ACC112 (cell line): ENCODE data around the gene FAM118A.
"Not testable (repeated sequence)": the region's sequence is repeated elsewhere in the genome, so short reads cannot be mapped to it uniquely, and the experiment has no call there.

Experiments
- H2AFZ ChIP-seq: fragments of 200-600 bp; sonication (generic); one replicate; pipeline ENCODE4 v1.6.0; 2017; ENCODE audit warnings: antibody characterized with exemption, low read length; ENCODE audit not compliant: unreplicated experiment
- H3K27ac ChIP-seq: fragments of 200-600 bp; sonication (generic); 2 replicates; pipeline ENCODE4 v1.5.1; 2014; ENCODE audit warnings: low read depth, mild to moderate bottlenecking, antibody characterized with exemption, low read length, moderate library complexity
- H3K27me3 ChIP-seq: fragments of 200-600 bp; sonication (generic); 2 replicates; pipeline ENCODE4 v1.6.1; 2014; ENCODE audit warnings: mild to moderate bottlenecking, antibody characterized with exemption, low read length, moderate library complexity, mixed read lengths; ENCODE audit not compliant: insufficient read depth
- H3K36me3 ChIP-seq: fragments of 200-600 bp; sonication (generic); 2 replicates; pipeline ENCODE4 v1.6.1; 2016; ENCODE audit warnings: mild to moderate bottlenecking, antibody characterized with exemption, low read length, moderate library complexity, mixed read lengths; ENCODE audit not compliant: insufficient read depth
- H3K4me1 ChIP-seq: fragments of 200-600 bp; sonication (generic); one replicate; pipeline ENCODE4 v1.6.1; 2016; ENCODE audit warnings: low read length, mixed read lengths; ENCODE audit not compliant: insufficient read depth, unreplicated experiment, control insufficient read depth
- H3K4me3 ChIP-seq: fragments of 200-600 bp; sonication (generic); 2 replicates; pipeline ENCODE4 v1.5.1; 2014; ENCODE audit warnings: mild to moderate bottlenecking, low read depth, low read length
- H3K79me2 ChIP-seq: fragments of 200-600 bp; sonication (generic); one replicate; pipeline ENCODE4 v1.6.0; 2016; ENCODE audit warnings: low read length; ENCODE audit not compliant: control insufficient read depth, unreplicated experiment, insufficient read depth

The FAM118A gene

DNA sequence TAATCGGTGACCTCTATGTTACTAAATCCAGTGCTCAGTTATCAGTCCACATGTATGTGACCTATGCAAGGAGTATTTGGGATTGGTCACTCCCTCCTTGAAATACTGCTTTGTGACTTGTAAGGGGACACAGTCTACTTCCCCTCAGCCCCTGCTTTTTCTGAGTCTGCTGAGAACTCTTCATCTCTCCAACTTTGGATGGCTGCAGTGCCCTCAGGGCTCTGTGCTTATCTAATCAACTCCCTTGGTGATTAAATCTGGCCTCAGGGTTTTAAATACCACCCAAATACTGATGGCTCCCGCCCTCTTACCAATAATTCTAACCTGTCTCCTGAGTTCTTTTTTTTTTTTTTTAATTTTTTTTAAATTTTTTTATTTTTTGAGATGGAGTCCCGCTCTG, 40.2 kb downstream of the FAM118A start:
- Histone ChIP-seq H3K79me2 (no peaks in the 10 kb centered on the region), H2AFZ (no peak overlapping the region), H3K36me3 (no peaks in the 10 kb centered on the region), H3K4me3 (no peak overlapping the region), H3K27ac (no peak overlapping the region), H3K27me3 (no peaks in the 10 kb centered on the region), H3K4me1 (no peaks in the 10 kb centered on the region)

DNA sequence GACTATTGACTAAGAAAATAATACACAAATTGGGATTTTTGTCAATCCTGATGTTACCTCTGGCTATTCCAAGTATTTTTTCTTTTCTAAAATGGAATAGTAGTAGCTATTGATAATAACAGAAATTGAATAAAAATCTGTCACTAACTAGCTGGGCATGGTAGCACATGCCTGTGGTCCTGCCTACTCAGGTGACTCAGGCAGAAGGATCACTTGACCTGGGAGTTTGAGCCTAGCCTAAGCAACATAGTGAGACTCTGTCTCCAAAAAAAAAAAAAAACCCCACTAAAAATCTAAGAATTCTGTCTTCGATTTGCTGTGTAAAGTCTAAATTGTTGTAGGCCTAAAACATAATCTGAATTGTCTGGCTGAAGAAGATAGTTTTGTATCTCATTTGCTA, 42.2 kb downstream of the FAM118A start:
- Histone ChIP-seq H3K27ac (no peak overlapping the region), H3K79me2 (no peaks in the 10 kb centered on the region), H3K4me3 (no peak overlapping the region), H2AFZ (no peak overlapping the region), H3K4me1 (no peaks in the 10 kb centered on the region), H3K27me3 (no peaks in the 10 kb centered on the region), H3K36me3 (no peaks in the 10 kb centered on the region)

DNA sequence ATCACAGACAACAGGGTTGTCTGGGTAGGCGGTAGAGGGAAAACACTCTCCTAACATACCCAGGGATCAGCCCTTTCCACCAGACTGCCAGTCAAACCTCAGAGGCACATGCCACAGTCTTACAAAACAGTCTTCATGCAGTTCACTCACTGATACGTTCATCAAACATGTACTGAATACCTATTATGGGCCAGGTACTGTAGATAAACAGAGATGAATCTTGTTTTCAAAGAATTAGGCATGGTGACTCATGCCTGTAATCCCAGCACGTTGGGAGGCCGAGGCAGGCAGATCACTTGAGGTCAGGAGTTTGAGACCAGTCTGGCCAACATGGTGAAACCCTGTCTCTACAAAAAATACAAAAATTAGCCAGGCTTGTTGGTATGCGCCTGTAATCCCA, 43.0 kb downstream of the FAM118A start:
- H3K4me1 ChIP-seq, H3K79me2 ChIP-seq, H3K36me3 ChIP-seq, H3K27ac ChIP-seq, H2AFZ ChIP-seq, H3K27me3 ChIP-seq, H3K4me3 ChIP-seq: not testable (repeated sequence)

DNA sequence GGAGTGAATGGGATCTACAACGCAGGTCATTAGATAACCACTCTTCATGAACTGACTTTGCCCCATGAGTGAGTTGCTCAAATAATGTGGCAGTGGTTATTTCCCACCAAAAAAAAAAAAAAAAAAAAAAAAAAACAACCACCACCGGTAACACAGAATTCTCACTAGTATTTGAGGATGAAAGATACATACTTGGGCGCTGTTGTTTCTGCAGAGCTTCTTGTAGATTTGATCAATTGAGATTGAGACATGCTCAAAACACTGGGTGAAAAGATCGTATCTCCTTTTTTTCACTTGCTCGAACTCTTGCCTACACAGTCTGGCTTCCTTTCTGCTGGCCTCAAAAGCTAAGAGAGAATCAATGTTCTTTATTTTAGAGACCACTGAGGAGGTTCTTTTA, 44.1 kb downstream of the FAM118A start:
- Histone ChIP-seq H3K4me1 (no peaks in the 10 kb centered on the region), H3K27me3 (no peaks in the 10 kb centered on the region), H3K36me3 (no peaks in the 10 kb centered on the region), H2AFZ (no peak overlapping the region), H3K4me3 (no peak overlapping the region), H3K79me2 (no peaks in the 10 kb centered on the region), H3K27ac (no peak overlapping the region)

DNA sequence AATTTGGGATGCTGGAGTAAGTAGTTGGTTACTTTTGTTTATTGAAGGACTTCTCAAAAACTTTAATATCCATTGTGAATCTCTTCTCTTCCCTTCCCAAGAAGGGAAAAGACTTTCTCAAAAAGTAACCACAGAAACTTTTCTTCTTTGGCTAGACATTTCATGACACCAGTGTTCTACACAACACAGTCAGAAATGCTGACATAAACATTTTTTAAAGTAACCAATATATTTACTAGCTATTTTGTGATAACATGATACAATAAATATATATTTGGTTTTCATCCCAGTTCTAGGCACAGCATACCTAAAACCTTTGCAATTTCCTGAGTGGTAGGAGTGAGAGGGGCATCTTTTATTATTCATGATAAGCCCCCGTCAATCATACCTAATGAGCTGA, 47.8 kb downstream of the FAM118A start:
- Histone ChIP-seq H3K4me1 (no peaks in the 10 kb centered on the region), H3K27me3 (no peaks in the 10 kb centered on the region), H3K36me3 (no peaks in the 10 kb centered on the region), H3K4me3 (no peak overlapping the region), H3K27ac (no peak overlapping the region), H2AFZ (no peak overlapping the region), H3K79me2 (no peaks in the 10 kb centered on the region)

DNA sequence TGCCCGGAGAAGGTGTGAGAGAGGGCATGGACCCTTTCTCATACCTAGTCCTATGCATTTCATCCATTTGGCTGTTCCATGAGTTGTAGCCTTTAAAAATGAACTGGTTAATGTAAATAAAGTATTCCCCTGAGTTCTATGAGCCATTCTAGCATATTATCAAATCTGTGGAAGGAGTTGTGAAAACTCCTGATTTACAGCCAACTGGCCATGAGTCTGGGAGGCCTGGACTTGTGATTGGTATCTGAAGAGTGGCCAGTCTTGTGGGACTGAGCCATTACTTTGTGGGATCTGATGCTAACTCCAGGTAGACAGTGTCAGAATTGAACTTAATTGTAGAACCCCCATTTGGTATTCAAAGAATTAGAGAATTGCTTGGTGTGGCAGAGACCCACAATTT, 48.4 kb downstream of the FAM118A start:
- no peak overlapping the region for H3K4me3 ChIP-seq
- H3K79me2 ChIP-seq = no peaks in the 10 kb centered on the region
- H2AFZ ChIP-seq = no peak overlapping the region
- no peak overlapping the region for H3K27ac ChIP-seq
- H3K27me3 ChIP-seq = no peaks in the 10 kb centered on the region
- no peaks in the 10 kb centered on the region for H3K4me1 ChIP-seq
- no peaks in the 10 kb centered on the region for H3K36me3 ChIP-seq

DNA sequence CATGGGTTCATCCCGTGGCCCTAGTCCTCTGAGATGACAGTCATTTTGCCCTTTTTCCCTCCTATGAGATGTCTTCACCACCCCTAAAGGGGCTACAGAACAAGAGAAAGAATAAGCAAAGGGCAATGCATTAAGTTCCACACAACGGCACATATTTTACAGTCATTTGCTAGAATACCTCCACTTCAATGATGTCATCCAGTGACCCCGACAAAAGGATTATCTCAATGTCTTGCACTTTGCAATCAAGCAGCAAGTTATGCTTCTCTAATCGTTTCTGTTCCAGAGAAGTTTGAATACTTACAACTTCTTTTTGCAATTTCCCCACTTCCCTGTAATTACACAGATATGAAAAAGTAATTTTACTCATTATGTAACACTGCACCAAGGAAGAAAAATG, 49.9 kb downstream of the FAM118A start:
- no peaks in the 10 kb centered on the region for H3K79me2 ChIP-seq
- no peaks in the 10 kb centered on the region for H3K27me3 ChIP-seq
- H3K36me3 ChIP-seq = no peaks in the 10 kb centered on the region
- H2AFZ ChIP-seq = no peak overlapping the region
- no peak overlapping the region for H3K4me3 ChIP-seq
- H3K27ac ChIP-seq = no peak overlapping the region
- no peaks in the 10 kb centered on the region for H3K4me1 ChIP-seq

DNA sequence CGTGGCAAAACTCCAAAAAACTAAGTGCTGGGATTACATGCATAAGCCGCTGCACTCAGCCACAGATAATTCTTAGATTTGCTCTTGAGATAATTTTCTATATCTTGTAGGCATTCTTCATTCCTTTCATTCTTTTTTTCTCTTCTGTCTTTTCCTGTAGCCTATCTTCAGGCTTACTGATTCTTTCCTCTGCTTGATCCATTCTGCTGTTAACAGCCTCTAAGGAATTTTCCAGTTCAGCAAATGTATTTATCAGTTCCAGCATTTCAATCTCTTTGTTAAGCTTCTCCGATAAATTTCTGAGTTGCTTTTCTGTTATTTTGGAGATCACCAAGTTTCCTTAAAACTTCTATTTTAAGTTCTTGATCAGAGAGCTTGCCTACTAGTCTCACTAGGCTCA, 57.0 kb downstream of the FAM118A start:
- no peaks in the 10 kb centered on the region for H3K27me3 ChIP-seq
- H3K79me2 ChIP-seq = no peaks in the 10 kb centered on the region
- H3K4me3 ChIP-seq = no peak overlapping the region
- no peak overlapping the region for H3K27ac ChIP-seq
- no peaks in the 10 kb centered on the region for H3K36me3 ChIP-seq
- no peaks in the 10 kb centered on the region for H3K4me1 ChIP-seq
- H2AFZ ChIP-seq = no peak overlapping the region

DNA sequence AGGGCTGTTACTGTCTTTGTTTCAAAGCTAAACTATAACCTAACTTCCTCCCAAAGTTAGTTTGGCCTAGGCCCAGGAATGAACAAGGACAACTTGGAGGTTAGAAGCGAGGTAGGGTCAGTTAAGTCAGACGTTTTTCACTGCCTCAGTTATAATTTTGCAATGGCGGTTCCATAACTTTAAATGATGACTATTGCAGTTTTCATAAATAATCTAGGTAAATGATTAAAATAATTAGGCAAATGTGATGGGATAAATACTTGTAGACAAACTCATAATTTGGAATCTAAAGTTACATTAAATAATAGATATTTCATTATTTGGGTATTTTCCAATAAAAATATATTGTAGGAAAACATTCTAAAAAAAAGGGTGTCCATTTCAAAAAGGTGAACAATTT, 63.9 kb downstream of the FAM118A start:
- not testable (repeated sequence) for H3K27ac ChIP-seq, H3K36me3 ChIP-seq, H2AFZ ChIP-seq, H3K4me1 ChIP-seq, H3K79me2 ChIP-seq, H3K4me3 ChIP-seq, H3K27me3 ChIP-seq

DNA sequence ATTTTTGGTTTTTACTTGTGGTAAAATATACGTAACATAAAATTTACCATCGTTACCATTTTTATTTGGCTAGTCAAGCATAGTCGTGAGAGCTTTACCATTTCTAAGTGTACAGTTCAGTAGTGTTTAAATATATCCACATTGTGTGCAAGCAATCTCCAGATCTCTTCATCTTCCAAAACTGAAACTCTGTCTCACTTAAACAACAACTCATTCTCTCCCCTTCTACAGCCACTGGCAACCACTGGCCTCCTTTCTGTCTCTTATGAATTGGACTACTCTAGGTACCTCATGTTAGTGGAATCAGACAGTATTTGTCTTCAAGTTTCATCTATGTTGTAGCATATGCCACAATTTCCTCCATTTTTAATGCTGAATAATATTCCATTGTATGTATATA, 66.3 kb downstream of the FAM118A start:
- Histone ChIP-seq H3K4me1 (no peaks in the 10 kb centered on the region), H2AFZ (no peak overlapping the region), H3K27ac (no peak overlapping the region), H3K4me3 (no peak overlapping the region), H3K27me3 (no peaks in the 10 kb centered on the region), H3K36me3 (no peaks in the 10 kb centered on the region), H3K79me2 (no peaks in the 10 kb centered on the region)

DNA sequence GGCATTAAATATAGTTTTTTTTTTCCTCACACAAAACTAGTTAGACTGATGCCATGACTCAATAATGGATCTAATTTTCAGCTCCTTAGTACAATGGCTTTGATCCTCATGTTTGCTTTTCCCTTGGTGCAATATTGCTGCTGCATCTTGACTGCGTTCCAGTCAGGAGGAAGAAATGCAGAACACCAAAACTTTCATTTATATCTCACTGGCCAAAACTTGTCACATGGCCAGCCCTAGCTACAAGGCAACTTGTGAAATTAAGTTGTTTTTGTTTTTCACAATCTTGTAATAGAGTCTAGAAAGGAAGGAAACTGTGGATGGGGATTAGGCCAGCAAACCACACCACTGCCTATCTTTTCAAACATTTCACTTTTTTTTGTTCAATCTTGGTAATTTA, 67.0 kb downstream of the FAM118A start:
- Histone ChIP-seq H3K79me2 (no peaks in the 10 kb centered on the region), H3K4me3 (no peak overlapping the region), H3K27ac (no peak overlapping the region), H3K27me3 (no peaks in the 10 kb centered on the region), H3K36me3 (no peaks in the 10 kb centered on the region), H2AFZ (no peak overlapping the region), H3K4me1 (no peaks in the 10 kb centered on the region)

DNA sequence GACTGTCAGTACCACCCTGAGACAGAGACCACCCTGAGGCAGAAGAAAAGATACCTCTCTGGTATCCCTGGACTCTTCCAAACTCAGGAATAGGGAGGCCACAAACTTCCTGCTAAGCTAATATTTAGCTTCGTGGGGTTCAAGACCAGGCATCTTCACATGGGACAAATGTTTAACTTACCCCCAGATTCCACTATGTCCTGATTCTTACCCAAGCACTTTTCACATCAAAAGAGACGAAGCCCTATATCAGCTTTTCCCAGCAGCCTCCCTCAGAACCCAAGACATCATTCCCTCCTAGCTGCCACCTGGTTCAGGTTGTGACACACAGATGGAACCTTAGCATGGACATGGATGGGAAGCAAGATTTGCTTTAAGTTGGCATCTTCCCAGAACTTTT, 71.6 kb downstream of the FAM118A start:
- H3K27me3 ChIP-seq = no peaks in the 10 kb centered on the region
- no peaks in the 10 kb centered on the region for H3K4me1 ChIP-seq
- no peak overlapping the region for H2AFZ ChIP-seq
- H3K27ac ChIP-seq = no peak overlapping the region
- H3K79me2 ChIP-seq = no peaks in the 10 kb centered on the region
- no peak overlapping the region for H3K4me3 ChIP-seq
- no peaks in the 10 kb centered on the region for H3K36me3 ChIP-seq
